Thoracic aorta (tissue), 2 donors: ENCODE measurements around the gene EBF3. TPM values are rescaled to one million over a fixed set of nuclear protein-coding genes. Genes with fewer than 3 reads are reported as not detected.

Source experiments
- ATAC-seq: fragments of 150-250 bp; one replicate; pipeline ENCODE4 v1.8.0; 2017; ENCODE audit warnings: low read depth; ENCODE audit not compliant: insufficient number of reproducible peaks, low FRiP score
- DNase-seq: peaks from one replicate; pipeline ENCODE4 v3.0.0-alpha.2; 2020; ENCODE audit warnings: low spot score
- H3K27ac ChIP-seq, 2 donors: fragments of 200-600 bp; sonication (generic); 1 replicate in 1 of 2; 2 replicates in 1 of 2; pipeline ENCODE4 v1.5.1; 2016; ENCODE audit warnings: mild to moderate bottlenecking in 2 of 2, moderate library complexity in 2 of 2
- H3K27me3 ChIP-seq: fragments of 200-600 bp; sonication (generic); replicated peaks from 2 replicates; pipeline ENCODE4 v1.6.0; 2016; ENCODE audit warnings: mild to moderate bottlenecking; ENCODE audit not compliant: insufficient read depth
- H3K36me3 ChIP-seq: fragments of 200-600 bp; sonication (generic); one replicate; pipeline ENCODE4 v1.5.1; 2016
- H3K4me1 ChIP-seq, 2 donors: fragments of 200-600 bp; sonication (generic); 1 replicate in 1 of 2; 2 replicates in 1 of 2; pipeline versions ENCODE4 v1.5.1 to v1.6.0; 2016; ENCODE audit warnings: low read depth in 2 of 2, mild to moderate bottlenecking in 1 of 2; ENCODE audit not compliant: control insufficient read depth in 1 of 2
- H3K4me3 ChIP-seq: fragments of 200-600 bp; sonication (generic); 2 replicates; pipeline ENCODE4 v1.5.1; 2016; ENCODE audit warnings: mild to moderate bottlenecking
- H3K9me3 ChIP-seq: fragments of 200-600 bp; sonication (generic); 2 replicates; pipeline ENCODE4 v1.5.1; 2016
- CTCF ChIP-seq: fragments of 200-600 bp; sonication (generic); IDR thresholded peaks from one replicate; pipeline ENCODE4 v1.5.1; 2019; ENCODE audit warnings: antibody characterized with exemption
- total RNA-seq, 2 donors: library from RNA; depleted of rRNA; stranded (reverse); fragments of >200 nt; gene quantifications; one replicate each; pipeline versions ENCODE4 v1.1.0 to v1.2.3, GENCODE V29; 2016

The EBF3 gene
- total RNA-seq, 2 donors from 2014 or later, result 3.6 to 4.6 TPM

GRCh38 chr10:129811208-129811607 lies 152.9 kb downstream of the EBF3 start:
- Histone ChIP-seq H3K4me3 (no peak overlapping the region), H3K27me3 (no peaks in the 10 kb centered on the region), H3K36me3 (no peaks in the 10 kb centered on the region), H3K27ac (no peak overlapping the region), H3K9me3 (no peaks in the 10 kb centered on the region), H3K4me1 (no peaks in the 10 kb centered on the region)
- ATAC-seq (no peak), DNase-seq (no peak)
- TF ChIP-seq CTCF, result no peak

- TF ChIP-seq CTCF, result no peak
- DNase-seq, result no peak
- Histone ChIP-seq H3K4me3 (no peak overlapping the region), H3K36me3 (no peaks in the 10 kb centered on the region), H3K9me3 (peaks cover 4% of the 10 kb centered on the region), H3K27ac (no peak overlapping the region), H3K4me1 (no peaks in the 10 kb centered on the region), H3K27me3 (no peaks in the 10 kb centered on the region)
- ATAC-seq, result no peak
These were observed 154.2 kb downstream of the EBF3 start for GRCh38 chr10:129809841-129810240.

GRCh38 chr10:129809431-129809830 lies 154.6 kb downstream of the EBF3 start:
- H3K27ac ChIP-seq, result no peak overlapping the region
- H3K4me1 ChIP-seq, result no peaks in the 10 kb centered on the region
- ATAC-seq, result no peak
- H3K9me3 ChIP-seq, result peaks cover 4% of the 10 kb centered on the region
- DNase-seq, result no peak
- no peak overlapping the region for H3K4me3 ChIP-seq
- no peaks in the 10 kb centered on the region for H3K36me3 ChIP-seq
- H3K27me3 ChIP-seq, result no peaks in the 10 kb centered on the region
- TF ChIP-seq CTCF, result no peak

GRCh38 chr10:129808092-129808983 lies 155.7 kb downstream of the EBF3 start:
- Histone ChIP-seq H3K36me3 (no peaks in the 10 kb centered on the region), H3K4me3 (no peak overlapping the region), H3K27me3 (no peaks in the 10 kb centered on the region), H3K27ac (no peak overlapping the region), H3K4me1 (no peaks in the 10 kb centered on the region), H3K9me3 (peaks cover 8% of the 10 kb centered on the region)
- no peak for TF ChIP-seq CTCF
- DNase-seq, result no peak
- no peak for ATAC-seq

GRCh38 chr10:129807211-129807610 lies 156.9 kb downstream of the EBF3 start:
- TF ChIP-seq CTCF, result no peak
- H3K4me1 ChIP-seq, result no peaks in the 10 kb centered on the region
- peaks cover 8% of the 10 kb centered on the region for H3K9me3 ChIP-seq
- H3K4me3 ChIP-seq, result no peak overlapping the region
- DNase-seq (no peak), ATAC-seq (no peak)
- H3K27me3 ChIP-seq, result no peaks in the 10 kb centered on the region
- no peaks in the 10 kb centered on the region for H3K36me3 ChIP-seq
- no peak overlapping the region for H3K27ac ChIP-seq
